ENCODE data around the gene ZNF576.

- TF ChIP-seq TAF1 (IDR thresholded peaks at IDR 0.05; ENCODE audit: low read depth): no peak
- TF ChIP-seq CTCF (IDR thresholded peaks at IDR 0.05; ENCODE audit: poor library complexity, severe bottlenecking): no peak
- TF ChIP-seq RAD21 (conservative IDR thresholded peaks at IDR 0.05): no peak
- no peak for TF ChIP-seq EZH2 (IDR thresholded peaks at IDR 0.05; ENCODE audit: borderline replicate concordance, insufficient read depth, low read length, poor library complexity, severe bottlenecking)
- no peak for TF ChIP-seq SMC3 (conservative IDR thresholded peaks at IDR 0.05; ENCODE audit: poor library complexity)
- TF ChIP-seq POLR2AphosphoS5 (IDR thresholded peaks at IDR 0.05): no peak
These were observed 15.4 kb downstream of the ZNF576 start, which contains the start of gene SRRM5 for GRCh38 chr19:43611788-43612187.
